ENCODE measurements around the gene FAM184A.

DNA sequence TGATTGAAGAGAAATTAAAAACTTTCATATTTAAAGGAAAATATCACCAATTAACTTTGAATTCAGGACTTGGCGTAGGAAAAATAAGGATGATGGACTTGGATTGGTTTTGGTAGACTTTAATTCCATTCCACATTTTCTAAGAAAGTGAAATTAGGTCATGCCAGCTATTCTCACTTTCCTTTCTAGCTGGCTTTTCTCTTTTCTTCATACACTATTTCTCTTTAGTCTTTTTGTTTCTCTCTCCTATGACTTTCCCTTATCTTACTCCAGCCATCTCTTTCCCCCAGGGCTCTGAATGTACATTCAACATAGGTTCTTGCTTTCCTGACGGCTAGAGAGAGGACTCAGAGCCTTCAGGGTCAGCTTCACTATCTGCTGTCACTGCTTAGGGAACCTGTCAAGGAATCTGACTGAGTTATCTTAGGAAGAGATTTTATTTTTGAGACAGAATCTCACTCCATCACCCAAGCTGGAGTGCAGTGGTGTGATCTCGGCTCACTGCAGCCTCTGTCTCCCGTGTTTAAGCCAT lies 82.1 kb downstream of the FAM184A start:
- TF ChIP-seq, protein P1, sequence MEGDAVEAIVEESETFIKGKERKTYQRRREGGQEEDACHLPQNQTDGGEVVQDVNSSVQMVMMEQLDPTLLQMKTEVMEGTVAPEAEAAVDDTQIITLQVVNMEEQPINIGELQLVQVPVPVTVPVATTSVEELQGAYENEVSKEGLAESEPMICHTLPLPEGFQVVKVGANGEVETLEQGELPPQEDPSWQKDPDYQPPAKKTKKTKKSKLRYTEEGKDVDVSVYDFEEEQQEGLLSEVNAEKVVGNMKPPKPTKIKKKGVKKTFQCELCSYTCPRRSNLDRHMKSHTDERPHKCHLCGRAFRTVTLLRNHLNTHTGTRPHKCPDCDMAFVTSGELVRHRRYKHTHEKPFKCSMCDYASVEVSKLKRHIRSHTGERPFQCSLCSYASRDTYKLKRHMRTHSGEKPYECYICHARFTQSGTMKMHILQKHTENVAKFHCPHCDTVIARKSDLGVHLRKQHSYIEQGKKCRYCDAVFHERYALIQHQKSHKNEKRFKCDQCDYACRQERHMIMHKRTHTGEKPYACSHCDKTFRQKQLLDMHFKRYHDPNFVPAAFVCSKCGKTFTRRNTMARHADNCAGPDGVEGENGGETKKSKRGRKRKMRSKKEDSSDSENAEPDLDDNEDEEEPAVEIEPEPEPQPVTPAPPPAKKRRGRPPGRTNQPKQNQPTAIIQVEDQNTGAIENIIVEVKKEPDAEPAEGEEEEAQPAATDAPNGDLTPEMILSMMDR (IDR thresholded peaks at IDR 0.05 in 2 of 3, conservative IDR thresholded peaks at IDR 0.05 in 1 of 3; ENCODE audit: insufficient read depth in 2 of 3, low read depth in 1 of 3, low read length in 3 of 3), result no peak
- TF ChIP-seq ETV5 (CRISPR knock-in tag; IDR thresholded peaks at IDR 0.05; ENCODE audit: low read depth), result no peak
- no peak for TF ChIP-seq KDM5B (IDR thresholded peaks at IDR 0.05; ENCODE audit: insufficient replicate concordance, low read depth, low read length)
- no peak for TF ChIP-seq TEAD1 (CRISPR knock-in tag; IDR thresholded peaks at IDR 0.05)
- no peak for TF ChIP-seq USF1 (CRISPR knock-in tag; IDR thresholded peaks at IDR 0.05)
- TF ChIP-seq, protein P2, sequence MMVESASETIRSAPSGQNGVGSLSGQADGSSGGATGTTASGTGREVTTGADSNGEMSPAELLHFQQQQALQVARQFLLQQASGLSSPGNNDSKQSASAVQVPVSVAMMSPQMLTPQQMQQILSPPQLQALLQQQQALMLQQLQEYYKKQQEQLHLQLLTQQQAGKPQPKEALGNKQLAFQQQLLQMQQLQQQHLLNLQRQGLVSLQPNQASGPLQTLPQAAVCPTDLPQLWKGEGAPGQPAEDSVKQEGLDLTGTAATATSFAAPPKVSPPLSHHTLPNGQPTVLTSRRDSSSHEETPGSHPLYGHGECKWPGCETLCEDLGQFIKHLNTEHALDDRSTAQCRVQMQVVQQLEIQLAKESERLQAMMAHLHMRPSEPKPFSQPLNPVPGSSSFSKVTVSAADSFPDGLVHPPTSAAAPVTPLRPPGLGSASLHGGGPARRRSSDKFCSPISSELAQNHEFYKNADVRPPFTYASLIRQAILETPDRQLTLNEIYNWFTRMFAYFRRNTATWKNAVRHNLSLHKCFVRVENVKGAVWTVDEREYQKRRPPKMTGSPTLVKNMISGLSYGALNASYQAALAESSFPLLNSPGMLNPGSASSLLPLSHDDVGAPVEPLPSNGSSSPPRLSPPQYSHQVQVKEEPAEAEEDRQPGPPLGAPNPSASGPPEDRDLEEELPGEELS (CRISPR knock-in tag; IDR thresholded peaks at IDR 0.05; ENCODE audit: borderline replicate concordance), result no peak
- TF ChIP-seq BRF1 (IDR thresholded peaks at IDR 0.05; ENCODE audit: borderline replicate concordance, extremely low read depth, insufficient read length), result no peak
- TF ChIP-seq ZNF695 (CRISPR knock-in tag; IDR thresholded peaks at IDR 0.05), result no peak
- TF ChIP-seq EZH2 (IDR thresholded peaks at IDR 0.05; ENCODE audit: borderline replicate concordance, low read depth, low read length), result no peak

All from K562 (cell line).